K562 (cell line): ENCODE measurements around the gene C6orf163.

Experiments used
- ATF7 ChIP-seq: fragments of 450-650 bp; IDR thresholded peaks from 2 replicates; pipeline ENCODE4 v1.7.1; 2014; ENCODE audit warnings: mild to moderate bottlenecking, moderate library complexity
- CHD4 ChIP-seq: fragments of 200-600 bp; sonication (generic); IDR thresholded peaks from 3 replicates; pipeline ENCODE4 v1.6.1; 2012; ENCODE audit warnings: low read depth, mild to moderate bottlenecking, mixed read lengths, low read length, inconsistent platforms; ENCODE audit not compliant: insufficient read depth, insufficient replicate concordance, poor library complexity, severe bottlenecking
- FOXK1 ChIP-seq: sonication (generic); formaldehyde crosslinking; IDR thresholded peaks from 2 replicates; pipeline ENCODE4 v1.8.0; 2022; ENCODE audit warnings: missing genetic modification reagents, mild to moderate bottlenecking, borderline replicate concordance
- NCOA4 ChIP-seq: fragments of 450-650 bp; IDR thresholded peaks from 2 replicates; pipeline ENCODE4 v1.6.1; 2018; ENCODE audit warnings: mild to moderate bottlenecking; ENCODE audit not compliant: partially characterized antibody
- NR2C2 ChIP-seq, 2 experiments: fragments of 200-800 bp in 1 of 2; sonication (Bioruptor generic) in 1 of 2; sonication (generic) in 1 of 2; formaldehyde crosslinking in 1 of 2; IDR thresholded peaks; 2 replicates each; pipeline versions ENCODE4 v1.6.1 to v1.8.0; 2016 to 2022; ENCODE audit warnings: mild to moderate bottlenecking in 1 of 2, missing compliant biosample characterization in 1 of 2, missing genetic modification characterization in 1 of 2, missing genetic modification reagents in 1 of 2
- RAD21 ChIP-seq, 2 experiments: fragments of 250-450 bp in 1 of 2; fragments of 450-650 bp in 1 of 2; sonication (Bioruptor Pico) in 1 of 2; formaldehyde crosslinking in 1 of 2; IDR thresholded peaks in 1 of 2; conservative IDR thresholded peaks in 1 of 2; 2 replicates each; pipeline versions ENCODE4 v1.4.0 to v1.8.0; 2020 to 2022; ENCODE audit warnings: mild to moderate bottlenecking in 2 of 2, moderate library complexity in 1 of 2
- SP1 ChIP-seq: sonication (generic); formaldehyde crosslinking; IDR thresholded peaks from 2 replicates; pipeline ENCODE4 v1.8.1; 2022; ENCODE audit warnings: mild to moderate bottlenecking, missing genetic modification reagents
- TBP ChIP-seq: optimal IDR thresholded peaks from 2 replicates; pipeline ENCODE3; 2011; ENCODE audit warnings: low read depth, low read length, improper control_type of control experiment
- ZEB2 ChIP-seq: fragments of 450-650 bp; IDR thresholded peaks from 2 replicates; pipeline ENCODE4 v1.6.1; 2016
- ZFP30 ChIP-seq: fragments of 250-450 bp; sonication (Bioruptor Pico); IDR thresholded peaks from 2 replicates; pipeline ENCODE4 v1.8.0; 2022; ENCODE audit warnings: moderate library complexity, mild to moderate bottlenecking, inconsistent platforms, borderline replicate concordance
- ZNF133 ChIP-seq: fragments of 250-450 bp; sonication (Bioruptor Pico); IDR thresholded peaks from 2 replicates; pipeline ENCODE4 v1.4.0; 2020; ENCODE audit warnings: mild to moderate bottlenecking
- ZNF263 ChIP-seq: sonication (generic); formaldehyde crosslinking; IDR thresholded peaks from 2 replicates; pipeline ENCODE4 v1.8.0; 2022; ENCODE audit warnings: mild to moderate bottlenecking, missing genetic modification reagents, borderline replicate concordance
- TF ChIP-seq, protein P1 (sequence below), 3 experiments: IDR thresholded peaks in 2 of 3; conservative IDR thresholded peaks in 1 of 3; 2 replicates each; pipeline ENCODE4 v1.5.1; 2011 to 2012; ENCODE audit warnings: low read length in 3 of 3, mild to moderate bottlenecking in 3 of 3, control low read depth in 2 of 3, improper control_type of control experiment in 1 of 3, inconsistent platforms in 1 of 3, low read depth in 1 of 3, mixed read lengths in 1 of 3, moderate library complexity in 1 of 3; ENCODE audit not compliant: insufficient read depth in 2 of 3
- TF ChIP-seq, protein P2 (sequence below), 2 experiments: fragments of 450-650 bp in 1 of 2; sonication (generic) in 1 of 2; formaldehyde crosslinking in 1 of 2; IDR thresholded peaks in 1 of 2; conservative IDR thresholded peaks in 1 of 2; 2 replicates each; pipeline versions ENCODE4 v1.6.1 to v1.8.1; 2016 to 2023; ENCODE audit warnings: mild to moderate bottlenecking in 2 of 2, moderate library complexity in 2 of 2, inconsistent platforms in 1 of 2, missing genetic modification reagents in 1 of 2

DNA sequence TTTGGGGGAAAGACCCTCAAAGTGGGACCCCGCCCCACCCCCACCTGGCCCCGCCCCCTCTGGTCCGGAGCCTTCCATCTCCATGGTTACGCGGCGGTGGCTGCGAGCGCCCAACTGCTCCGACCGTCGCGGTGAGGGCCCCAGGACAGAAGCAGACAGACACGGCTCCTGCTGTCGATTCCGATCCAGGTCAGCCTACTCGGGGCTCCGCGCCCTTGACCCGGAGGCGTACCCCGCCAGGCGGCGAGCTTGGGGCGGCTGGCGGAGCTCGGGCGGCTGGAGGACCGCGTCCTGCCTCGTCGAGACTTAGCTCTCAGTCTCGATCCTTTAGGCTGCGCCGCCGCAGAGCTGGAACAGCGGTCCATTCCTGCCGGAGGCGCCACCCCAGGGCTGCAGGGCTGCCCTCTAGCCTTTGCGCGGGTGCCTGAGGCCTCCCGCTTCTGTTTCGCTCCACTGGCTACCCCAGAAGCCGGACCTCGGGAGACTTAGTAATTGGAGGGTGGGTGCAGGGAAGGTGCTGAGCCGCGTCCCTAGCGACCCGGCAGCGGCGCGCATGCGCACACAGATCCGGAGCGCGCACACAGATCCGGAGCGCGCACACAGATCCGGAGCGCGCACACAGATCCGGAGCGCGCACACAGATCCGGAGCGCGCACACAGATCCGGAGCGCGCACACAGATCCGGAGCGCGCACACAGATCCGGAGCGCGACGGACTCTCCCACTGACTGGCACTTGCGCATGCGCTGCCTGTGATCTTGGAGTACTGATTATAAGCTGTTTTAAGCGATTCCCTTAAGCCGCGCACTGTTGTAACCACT lies 63.5 kb downstream of the C6orf163 start, which contains the start of gene CFAP206:
- TF ChIP-seq ZEB2 (no peak), ATF7 (peak; percentile 47; the same call in 1 of the 2 replicates), FOXK1 (CRISPR knock-in tag) (no peak), SP1 (0 out of 2 replicates have a peak, but pooled peaks have one; percentile 44), ZFP30 (CRISPR knock-in tag) (no peak), NR2C2 (CRISPR knock-in tag; IDR thresholded peaks at IDR 0.05) (no peak), NR2C2 (tag; IDR thresholded peaks at IDR 0.05) (peak; percentile 54; the same call in 1 of the 2 replicates), ZNF263 (CRISPR knock-in tag) (no peak), CHD4 (no peak), TBP (peak; percentile 52), ZNF133 (no peak), NCOA4 (no peak), RAD21 (CRISPR knock-in tag; conservative IDR thresholded peaks at IDR 0.05 in 1 of 2, IDR thresholded peaks at IDR 0.05 in 1 of 2) (peak; percentile 18 to 41; a peak in 3 of 4 replicates)
- TF ChIP-seq, protein P1, sequence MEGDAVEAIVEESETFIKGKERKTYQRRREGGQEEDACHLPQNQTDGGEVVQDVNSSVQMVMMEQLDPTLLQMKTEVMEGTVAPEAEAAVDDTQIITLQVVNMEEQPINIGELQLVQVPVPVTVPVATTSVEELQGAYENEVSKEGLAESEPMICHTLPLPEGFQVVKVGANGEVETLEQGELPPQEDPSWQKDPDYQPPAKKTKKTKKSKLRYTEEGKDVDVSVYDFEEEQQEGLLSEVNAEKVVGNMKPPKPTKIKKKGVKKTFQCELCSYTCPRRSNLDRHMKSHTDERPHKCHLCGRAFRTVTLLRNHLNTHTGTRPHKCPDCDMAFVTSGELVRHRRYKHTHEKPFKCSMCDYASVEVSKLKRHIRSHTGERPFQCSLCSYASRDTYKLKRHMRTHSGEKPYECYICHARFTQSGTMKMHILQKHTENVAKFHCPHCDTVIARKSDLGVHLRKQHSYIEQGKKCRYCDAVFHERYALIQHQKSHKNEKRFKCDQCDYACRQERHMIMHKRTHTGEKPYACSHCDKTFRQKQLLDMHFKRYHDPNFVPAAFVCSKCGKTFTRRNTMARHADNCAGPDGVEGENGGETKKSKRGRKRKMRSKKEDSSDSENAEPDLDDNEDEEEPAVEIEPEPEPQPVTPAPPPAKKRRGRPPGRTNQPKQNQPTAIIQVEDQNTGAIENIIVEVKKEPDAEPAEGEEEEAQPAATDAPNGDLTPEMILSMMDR (IDR thresholded peaks at IDR 0.05 in 2 of 3, conservative IDR thresholded peaks at IDR 0.05 in 1 of 3; ENCODE audit: insufficient read depth in 2 of 3, low read depth in 1 of 3, low read length in 3 of 3): peak in 2 of 3 experiments; percentile 13; a peak in 2 of 6 replicates
- TF ChIP-seq, protein P2, sequence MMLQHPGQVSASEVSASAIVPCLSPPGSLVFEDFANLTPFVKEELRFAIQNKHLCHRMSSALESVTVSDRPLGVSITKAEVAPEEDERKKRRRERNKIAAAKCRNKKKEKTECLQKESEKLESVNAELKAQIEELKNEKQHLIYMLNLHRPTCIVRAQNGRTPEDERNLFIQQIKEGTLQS (IDR thresholded peaks at IDR 0.05): no peak
- TF ChIP-seq, protein P2 (CRISPR knock-in tag; conservative IDR thresholded peaks at IDR 0.05): no peak
